C4-2B (cell line): ENCODE data around the gene STXBP2.

Experiments
- H3K27ac ChIP-seq: fragments of 450-650 bp; 2 replicates; pipeline ENCODE4 v1.5.1; 2017
- ZFX ChIP-seq: fragments of 450-650 bp; IDR thresholded peaks from 2 replicates; pipeline ENCODE4 v1.6.1; 2017
- TF ChIP-seq, protein P1 (sequence below): fragments of 450-650 bp; conservative IDR thresholded peaks from 2 replicates; pipeline ENCODE4 v1.5.1; 2017; ENCODE audit warnings: mild to moderate bottlenecking

Gene STXBP2

GRCh38 chr19:7644550-7644877 is 7.6 kb downstream of the STXBP2 start:
- no peak for TF ChIP-seq ZFX
- TF ChIP-seq, protein P1, sequence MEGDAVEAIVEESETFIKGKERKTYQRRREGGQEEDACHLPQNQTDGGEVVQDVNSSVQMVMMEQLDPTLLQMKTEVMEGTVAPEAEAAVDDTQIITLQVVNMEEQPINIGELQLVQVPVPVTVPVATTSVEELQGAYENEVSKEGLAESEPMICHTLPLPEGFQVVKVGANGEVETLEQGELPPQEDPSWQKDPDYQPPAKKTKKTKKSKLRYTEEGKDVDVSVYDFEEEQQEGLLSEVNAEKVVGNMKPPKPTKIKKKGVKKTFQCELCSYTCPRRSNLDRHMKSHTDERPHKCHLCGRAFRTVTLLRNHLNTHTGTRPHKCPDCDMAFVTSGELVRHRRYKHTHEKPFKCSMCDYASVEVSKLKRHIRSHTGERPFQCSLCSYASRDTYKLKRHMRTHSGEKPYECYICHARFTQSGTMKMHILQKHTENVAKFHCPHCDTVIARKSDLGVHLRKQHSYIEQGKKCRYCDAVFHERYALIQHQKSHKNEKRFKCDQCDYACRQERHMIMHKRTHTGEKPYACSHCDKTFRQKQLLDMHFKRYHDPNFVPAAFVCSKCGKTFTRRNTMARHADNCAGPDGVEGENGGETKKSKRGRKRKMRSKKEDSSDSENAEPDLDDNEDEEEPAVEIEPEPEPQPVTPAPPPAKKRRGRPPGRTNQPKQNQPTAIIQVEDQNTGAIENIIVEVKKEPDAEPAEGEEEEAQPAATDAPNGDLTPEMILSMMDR = no peak
- H3K27ac ChIP-seq = no peak overlapping the region

GRCh38 chr19:7645163-7645562 is 8.3 kb downstream of the STXBP2 start:
- H3K27ac ChIP-seq = no peak overlapping the region
- TF ChIP-seq, protein P1 = no peak
- TF ChIP-seq ZFX = no peak

GRCh38 chr19:7645656-7646425 is 8.9 kb downstream of the STXBP2 start:
- no peak overlapping the region for H3K27ac ChIP-seq
- TF ChIP-seq ZFX = no peak
- TF ChIP-seq, protein P1 = no peak

- TF ChIP-seq ZFX = no peak
- TF ChIP-seq, protein P1 = no peak
- H3K27ac ChIP-seq = no peak overlapping the region
Observed at GRCh38 chr19:7646426-7646700, 9.5 kb downstream of the STXBP2 start.

DNA sequence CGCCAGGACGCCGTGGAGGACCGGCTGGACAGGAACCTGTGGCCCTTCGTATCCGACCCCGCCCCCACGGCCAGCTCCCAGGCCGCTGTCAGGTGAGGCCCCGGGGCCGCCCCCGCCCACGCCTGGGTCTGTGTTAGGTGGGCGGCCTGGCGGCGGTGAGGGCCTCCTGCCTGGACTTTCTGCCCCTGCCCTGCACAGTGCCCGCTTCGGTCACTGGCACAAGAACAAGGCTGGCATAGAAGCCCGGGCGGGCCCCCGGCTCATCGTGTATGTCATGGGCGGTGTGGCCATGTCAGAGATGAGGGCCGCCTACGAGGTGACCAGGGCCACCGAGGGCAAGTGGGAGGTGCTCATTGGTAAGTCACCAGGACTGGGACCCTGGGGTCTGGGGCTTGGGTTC is 10.2 kb downstream of the STXBP2 start:
- no peak for TF ChIP-seq ZFX
- TF ChIP-seq, protein P1 = no peak
- no peak overlapping the region for H3K27ac ChIP-seq

- TF ChIP-seq, protein P1 = no peak
- TF ChIP-seq ZFX = no peak
- H3K27ac ChIP-seq = peak overlapping the region; percentile 6; the same call in 1 of the 2 replicates
Observed at GRCh38 chr19:7648265-7649014, 11.5 kb downstream of the STXBP2 start.

- no peak for TF ChIP-seq ZFX
- H3K27ac ChIP-seq = no peak overlapping the region
Observed at GRCh38 chr19:7650148-7650547, 13.2 kb downstream of the STXBP2 start.
